Measurements from ENCODE around the gene RASD2.
A peak's percentile ranks its signal among the peaks of the same experiment; 100 is the strongest.

RASD2 gene

DNA sequence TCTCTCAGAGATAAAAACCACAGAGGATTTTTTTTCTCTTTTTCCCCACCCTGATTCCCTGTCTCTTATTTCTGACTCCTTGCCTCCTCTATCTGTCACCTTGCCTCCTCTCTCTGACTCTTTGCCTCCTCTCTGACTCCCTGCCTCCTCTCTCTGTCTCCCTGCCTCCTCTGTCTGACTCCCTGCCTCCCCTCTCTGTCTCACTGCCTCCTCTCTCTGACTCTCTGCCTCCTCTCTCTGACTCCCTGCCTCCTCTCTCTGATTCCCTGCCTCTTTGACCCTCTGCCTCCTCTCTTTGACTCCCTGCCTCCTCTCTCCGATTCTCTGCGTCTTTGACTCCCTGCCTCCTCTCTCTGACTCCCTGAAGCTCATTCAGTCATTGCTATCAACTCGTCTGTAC is 3.1 kb downstream of the RASD2 start:
- Mint-ChIP-seq H3K27me3 (peaks cover 40% of the 10 kb centered on the region), H3K9me3 (no peaks in the 10 kb centered on the region), H3K27ac (no peak overlapping the region), H3K36me3 (ENCODE audit: low read depth) (no peaks in the 10 kb centered on the region), H3K4me1 (ENCODE audit: low read depth) (peaks cover 1% of the 10 kb centered on the region), H3K4me3 (no peak overlapping the region)

DNA sequence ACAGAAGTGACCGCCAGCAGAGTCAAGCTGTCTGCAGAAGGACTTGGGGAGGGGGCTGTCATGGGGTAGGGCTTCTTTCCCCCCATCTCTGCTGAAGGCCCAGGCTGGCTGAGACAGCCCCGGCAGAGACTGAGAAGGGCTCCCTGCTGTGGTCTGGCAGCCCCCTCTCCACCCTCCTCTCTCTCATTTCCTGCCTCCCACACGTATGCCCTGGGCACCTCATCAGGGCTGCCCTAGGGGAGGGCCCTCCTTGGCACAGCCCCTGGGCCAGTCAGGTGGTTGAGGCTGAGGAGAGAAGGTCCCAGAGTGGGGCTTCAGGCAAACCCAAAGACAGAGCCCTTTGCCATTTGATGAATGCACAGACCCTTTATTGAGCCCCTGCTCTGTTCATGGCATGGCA is 3.6 kb downstream of the RASD2 start:
- Mint-ChIP-seq H3K9me3 (no peaks in the 10 kb centered on the region), H3K27me3 (peaks cover 36% of the 10 kb centered on the region), H3K27ac (no peak overlapping the region), H3K4me3 (no peak overlapping the region), H3K4me1 (ENCODE audit: low read depth) (no peaks in the 10 kb centered on the region), H3K36me3 (ENCODE audit: low read depth) (no peaks in the 10 kb centered on the region)

DNA sequence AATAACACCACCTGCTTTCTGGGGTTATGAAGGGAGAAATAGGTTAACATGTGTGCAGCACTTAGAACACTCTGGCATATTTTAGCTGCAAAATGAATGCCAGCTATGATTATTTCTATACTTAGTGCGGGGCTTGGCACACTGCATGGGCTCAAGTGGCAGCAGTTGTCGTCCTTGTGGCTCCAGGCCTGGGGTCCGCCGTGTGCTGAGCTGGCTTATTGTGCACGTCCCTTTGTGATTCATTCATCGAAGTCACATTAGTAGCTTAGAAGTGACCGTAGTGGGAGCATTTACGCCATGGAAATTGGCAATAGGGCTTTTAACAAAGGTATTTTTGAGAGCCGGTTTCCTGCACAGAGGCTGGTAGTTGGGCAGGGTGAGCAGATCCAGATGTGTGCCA is 4.2 kb downstream of the RASD2 start:
- H3K27me3 Mint-ChIP-seq: peaks cover 33% of the 10 kb centered on the region
- no peak overlapping the region for H3K27ac Mint-ChIP-seq
- H3K4me3 Mint-ChIP-seq: no peak overlapping the region
- H3K9me3 Mint-ChIP-seq: no peaks in the 10 kb centered on the region
- no peaks in the 10 kb centered on the region for H3K36me3 Mint-ChIP-seq (ENCODE audit: low read depth)
- no peaks in the 10 kb centered on the region for H3K4me1 Mint-ChIP-seq (ENCODE audit: low read depth)

DNA sequence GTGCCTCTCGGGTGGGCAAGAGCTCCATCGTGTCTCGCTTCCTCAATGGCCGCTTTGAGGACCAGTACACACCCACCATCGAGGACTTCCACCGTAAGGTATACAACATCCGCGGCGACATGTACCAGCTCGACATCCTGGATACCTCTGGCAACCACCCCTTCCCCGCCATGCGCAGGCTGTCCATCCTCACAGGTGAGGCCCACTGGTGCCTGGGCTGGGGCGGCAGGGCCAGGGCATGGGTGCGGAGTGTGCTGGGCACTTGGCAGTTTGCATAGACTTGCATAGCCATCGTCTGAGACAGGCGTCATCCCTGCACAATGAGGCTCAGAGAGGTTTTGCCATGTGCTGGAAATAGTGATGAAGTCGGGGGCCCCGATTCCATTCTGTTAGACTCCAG is 6.3 kb downstream of the RASD2 start:
- H3K4me3 Mint-ChIP-seq: no peak overlapping the region
- no peaks in the 10 kb centered on the region for H3K9me3 Mint-ChIP-seq
- H3K27ac Mint-ChIP-seq: no peak overlapping the region
- H3K36me3 Mint-ChIP-seq (ENCODE audit: low read depth): no peaks in the 10 kb centered on the region
- no peaks in the 10 kb centered on the region for H3K4me1 Mint-ChIP-seq (ENCODE audit: low read depth)
- peaks cover 26% of the 10 kb centered on the region for H3K27me3 Mint-ChIP-seq

DNA sequence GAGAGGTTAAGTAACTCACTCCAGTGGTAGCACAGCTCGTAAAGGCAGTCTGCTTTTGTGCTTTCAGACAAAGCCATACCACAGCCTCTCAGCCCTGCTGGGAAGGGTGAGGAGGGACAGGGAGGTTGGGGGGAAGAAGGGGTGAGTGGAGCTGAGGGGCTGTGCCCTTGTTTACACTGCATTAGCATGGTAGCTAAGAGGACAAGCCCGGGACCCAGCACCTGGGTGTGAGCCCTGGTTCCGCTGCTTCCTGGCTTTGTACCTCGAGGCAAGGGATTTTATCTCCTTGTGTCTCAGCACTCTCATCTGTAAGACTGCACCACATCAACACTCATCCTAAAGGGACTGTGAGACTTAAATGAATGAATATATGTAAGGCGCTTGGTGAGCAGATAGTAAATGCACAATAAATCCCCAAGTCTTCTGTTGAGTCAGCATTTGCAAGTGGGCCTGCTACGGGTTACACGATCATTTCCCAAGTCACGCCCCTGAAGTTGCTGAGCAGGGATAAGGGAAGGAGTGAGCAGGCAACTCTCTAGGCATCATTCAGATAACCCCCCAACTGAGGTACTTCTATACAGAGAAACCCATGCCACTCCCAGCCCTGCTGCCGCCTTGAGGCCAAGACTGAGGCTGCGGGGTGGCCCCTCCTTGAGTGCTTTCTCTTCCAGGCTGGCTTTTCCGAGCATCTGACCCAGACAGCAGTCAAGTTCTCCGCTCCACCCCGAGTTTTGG is 7.5 kb downstream of the RASD2 start:
- Mint-ChIP-seq H3K4me3 (no peak overlapping the region), H3K27me3 (peaks cover 15% of the 10 kb centered on the region), H3K36me3 (ENCODE audit: low read depth) (no peaks in the 10 kb centered on the region), H3K27ac (no peak overlapping the region), H3K9me3 (no peaks in the 10 kb centered on the region), H3K4me1 (ENCODE audit: low read depth) (peaks cover 7% of the 10 kb centered on the region)

DNA sequence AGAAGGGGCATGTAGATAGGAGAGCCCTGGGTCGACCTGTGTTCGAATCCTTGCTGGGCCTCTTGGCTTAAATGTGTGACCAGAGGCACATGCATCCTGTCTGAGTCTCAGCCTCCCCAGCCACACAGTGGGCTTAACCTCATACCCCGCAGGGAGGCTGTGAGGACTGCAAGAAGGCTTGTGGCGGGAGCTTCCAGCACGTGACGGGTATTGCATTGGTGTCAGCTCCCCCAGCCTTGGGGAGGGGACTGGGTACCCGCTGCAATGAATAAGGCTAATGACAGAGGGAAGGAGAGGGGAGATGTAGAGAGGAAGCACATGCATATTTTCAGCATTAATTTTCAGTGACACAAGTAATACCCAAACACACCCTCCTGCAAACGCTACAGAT is 8.1 kb downstream of the RASD2 start:
- peaks cover 12% of the 10 kb centered on the region for H3K4me1 Mint-ChIP-seq (ENCODE audit: low read depth)
- H3K9me3 Mint-ChIP-seq: no peaks in the 10 kb centered on the region
- H3K36me3 Mint-ChIP-seq (ENCODE audit: low read depth): no peaks in the 10 kb centered on the region
- no peak overlapping the region for H3K4me3 Mint-ChIP-seq
- peaks cover 11% of the 10 kb centered on the region for H3K27me3 Mint-ChIP-seq
- H3K27ac Mint-ChIP-seq: no peak overlapping the region

DNA sequence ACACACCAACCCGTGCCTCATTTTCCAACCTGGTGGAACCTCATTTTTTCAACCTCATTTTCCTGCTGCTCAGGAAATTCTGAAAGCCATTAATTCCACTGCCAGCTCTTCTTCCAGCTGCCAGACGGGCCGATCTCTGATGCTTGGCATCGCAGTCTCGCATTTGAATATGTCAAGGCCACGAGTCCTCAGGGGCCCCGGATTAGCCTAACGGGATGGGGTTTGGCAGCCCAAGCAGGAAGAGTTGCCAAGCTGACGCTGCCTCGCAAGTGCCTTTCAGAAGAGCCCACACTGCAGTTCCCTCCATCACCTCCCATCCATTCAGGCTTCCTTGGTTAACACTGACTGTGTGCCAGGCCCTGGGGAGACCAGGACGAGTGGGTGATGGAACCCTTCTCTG is 8.7 kb downstream of the RASD2 start:
- Mint-ChIP-seq H3K27me3 (peaks cover 8% of the 10 kb centered on the region), H3K9me3 (no peaks in the 10 kb centered on the region), H3K36me3 (ENCODE audit: low read depth) (no peaks in the 10 kb centered on the region)

DNA sequence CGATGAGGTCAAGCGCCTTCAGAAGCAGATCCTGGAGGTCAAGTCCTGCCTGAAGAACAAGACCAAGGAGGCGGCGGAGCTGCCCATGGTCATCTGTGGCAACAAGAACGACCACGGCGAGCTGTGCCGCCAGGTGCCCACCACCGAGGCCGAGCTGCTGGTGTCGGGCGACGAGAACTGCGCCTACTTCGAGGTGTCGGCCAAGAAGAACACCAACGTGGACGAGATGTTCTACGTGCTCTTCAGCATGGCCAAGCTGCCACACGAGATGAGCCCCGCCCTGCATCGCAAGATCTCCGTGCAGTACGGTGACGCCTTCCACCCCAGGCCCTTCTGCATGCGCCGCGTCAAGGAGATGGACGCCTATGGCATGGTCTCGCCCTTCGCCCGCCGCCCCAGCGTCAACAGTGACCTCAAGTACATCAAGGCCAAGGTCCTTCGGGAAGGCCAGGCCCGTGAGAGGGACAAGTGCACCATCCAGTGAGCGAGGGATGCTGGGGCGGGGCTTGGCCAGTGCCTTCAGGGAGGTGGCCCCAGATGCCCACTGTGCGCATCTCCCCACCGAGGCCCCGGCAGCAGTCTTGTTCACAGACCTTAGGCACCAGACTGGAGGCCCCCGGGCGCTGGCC is 11.0 kb downstream of the RASD2 start:
- H3K27me3 Mint-ChIP-seq: no peaks in the 10 kb centered on the region
- H3K4me1 Mint-ChIP-seq (ENCODE audit: low read depth): peaks cover 20% of the 10 kb centered on the region
- H3K4me3 Mint-ChIP-seq: no peak overlapping the region
- H3K36me3 Mint-ChIP-seq (ENCODE audit: low read depth): no peaks in the 10 kb centered on the region
- no peaks in the 10 kb centered on the region for H3K9me3 Mint-ChIP-seq
- H3K27ac Mint-ChIP-seq: no peak overlapping the region

More for the DNA sequence above, 8.7 kb downstream of the RASD2 start:
- peaks cover 16% of the 10 kb centered on the region for H3K4me1 Mint-ChIP-seq (ENCODE audit: low read depth)
- no peak overlapping the region for H3K4me3 Mint-ChIP-seq
- no peak overlapping the region for H3K27ac Mint-ChIP-seq

DNA sequence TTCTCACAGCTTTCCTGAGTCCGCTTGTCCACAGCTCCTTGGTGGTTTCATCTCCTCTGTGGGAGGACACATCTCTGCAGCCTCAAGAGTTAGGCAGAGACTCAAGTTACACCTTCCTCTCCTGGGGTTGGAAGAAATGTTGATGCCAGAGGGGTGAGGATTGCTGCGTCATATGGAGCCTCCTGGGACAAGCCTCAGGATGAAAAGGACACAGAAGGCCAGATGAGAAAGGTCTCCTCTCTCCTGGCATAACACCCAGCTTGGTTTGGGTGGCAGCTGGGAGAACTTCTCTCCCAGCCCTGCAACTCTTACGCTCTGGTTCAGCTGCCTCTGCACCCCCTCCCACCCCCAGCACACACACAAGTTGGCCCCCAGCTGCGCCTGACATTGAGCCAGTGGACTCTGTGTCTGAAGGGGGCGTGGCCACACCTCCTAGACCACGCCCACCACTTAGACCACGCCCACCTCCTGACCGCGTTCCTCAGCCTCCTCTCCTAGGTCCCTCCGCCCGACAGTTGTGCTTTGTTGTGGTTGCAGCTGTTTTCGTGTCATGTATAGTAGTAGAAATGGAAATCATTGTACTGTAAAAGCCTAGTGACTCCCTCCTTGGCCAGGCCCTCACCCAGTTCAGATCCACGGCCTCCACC is 11.7 kb downstream of the RASD2 start:
- Mint-ChIP-seq H3K36me3 (ENCODE audit: low read depth) (no peaks in the 10 kb centered on the region), H3K27ac (peak overlapping the region; percentile 28), H3K4me3 (no peak overlapping the region), H3K4me1 (ENCODE audit: low read depth) (peaks cover 20% of the 10 kb centered on the region), H3K9me3 (no peaks in the 10 kb centered on the region), H3K27me3 (no peaks in the 10 kb centered on the region)

DNA sequence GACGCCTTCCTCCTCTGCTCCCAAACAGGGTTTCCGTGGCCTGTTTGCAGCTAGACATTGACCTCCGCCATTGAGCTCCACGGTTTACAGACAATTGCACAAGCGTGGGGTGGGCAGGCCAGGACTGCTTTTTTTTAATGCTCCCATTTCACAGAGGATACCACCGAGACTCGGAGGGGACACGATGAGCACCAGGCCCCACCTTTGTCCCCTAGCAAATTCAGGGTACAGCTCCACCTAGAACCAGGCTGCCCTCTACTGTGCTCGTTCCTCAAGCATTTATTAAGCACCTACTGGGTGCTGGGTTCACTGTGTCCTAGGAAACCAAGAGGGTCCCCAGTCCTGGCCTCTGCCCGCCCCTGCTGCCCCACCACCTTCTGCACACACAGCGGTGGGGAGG is 12.2 kb downstream of the RASD2 start:
- Mint-ChIP-seq H3K4me3 (no peak overlapping the region), H3K9me3 (no peaks in the 10 kb centered on the region)

DNA sequence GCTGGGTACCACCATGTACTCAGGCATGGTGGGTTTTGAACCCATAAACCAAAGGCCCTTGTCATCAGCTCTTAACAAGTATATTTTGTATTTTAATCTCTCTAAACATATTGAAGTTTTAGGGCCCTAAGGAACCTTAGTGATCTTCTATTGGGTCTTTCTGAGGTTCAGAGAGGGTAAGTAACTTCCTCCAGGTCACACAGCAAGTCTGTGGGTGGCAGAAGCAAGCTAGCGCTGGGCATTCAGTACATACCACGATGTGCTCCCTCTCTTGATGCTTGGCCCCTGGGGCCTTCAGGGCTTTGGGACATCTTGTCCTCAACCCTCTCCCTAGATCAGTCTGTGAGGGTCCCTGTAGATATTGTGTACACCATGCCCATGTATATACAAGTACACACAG is 12.7 kb downstream of the RASD2 start:
- no peak overlapping the region for H3K4me3 Mint-ChIP-seq
- no peaks in the 10 kb centered on the region for H3K27me3 Mint-ChIP-seq
- H3K4me1 Mint-ChIP-seq (ENCODE audit: low read depth): peaks cover 20% of the 10 kb centered on the region
- no peaks in the 10 kb centered on the region for H3K36me3 Mint-ChIP-seq (ENCODE audit: low read depth)
- no peaks in the 10 kb centered on the region for H3K9me3 Mint-ChIP-seq
- H3K27ac Mint-ChIP-seq: no peak overlapping the region

More for the DNA sequence above, 12.2 kb downstream of the RASD2 start:
- Mint-ChIP-seq H3K27ac (no peak overlapping the region), H3K27me3 (no peaks in the 10 kb centered on the region), H3K36me3 (ENCODE audit: low read depth) (no peaks in the 10 kb centered on the region), H3K4me1 (ENCODE audit: low read depth) (peaks cover 20% of the 10 kb centered on the region)

DNA sequence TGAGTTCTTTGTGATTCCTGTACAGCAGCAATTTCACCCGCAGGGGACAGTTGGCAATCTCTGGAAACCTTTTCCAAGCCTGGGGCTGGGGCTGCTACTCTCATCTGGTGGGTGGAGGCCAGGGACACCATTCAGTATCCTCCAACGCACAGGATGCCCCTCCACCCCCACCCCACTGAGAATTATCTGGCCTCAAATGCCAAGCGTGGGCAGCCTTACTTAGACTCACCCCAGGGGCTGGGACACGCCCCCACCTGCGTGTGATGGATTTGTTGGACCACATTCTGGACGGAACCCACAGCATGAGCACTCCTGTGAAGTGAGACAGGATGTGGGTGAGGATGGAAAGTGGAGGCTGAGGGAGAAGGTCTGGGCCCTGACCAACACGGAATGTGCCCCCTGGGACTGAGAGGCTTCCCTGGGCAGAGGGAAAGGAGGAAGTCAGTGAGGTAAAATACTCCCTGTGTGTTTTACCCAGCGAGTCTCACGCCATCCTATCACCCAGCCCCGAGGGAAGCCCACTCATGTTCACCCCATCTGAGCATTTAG is 13.7 kb downstream of the RASD2 start:
- Mint-ChIP-seq H3K36me3 (ENCODE audit: low read depth) (no peaks in the 10 kb centered on the region), H3K4me1 (ENCODE audit: low read depth) (peaks cover 20% of the 10 kb centered on the region), H3K27me3 (no peaks in the 10 kb centered on the region), H3K9me3 (no peaks in the 10 kb centered on the region), H3K27ac (no peak overlapping the region), H3K4me3 (no peak overlapping the region)

DNA sequence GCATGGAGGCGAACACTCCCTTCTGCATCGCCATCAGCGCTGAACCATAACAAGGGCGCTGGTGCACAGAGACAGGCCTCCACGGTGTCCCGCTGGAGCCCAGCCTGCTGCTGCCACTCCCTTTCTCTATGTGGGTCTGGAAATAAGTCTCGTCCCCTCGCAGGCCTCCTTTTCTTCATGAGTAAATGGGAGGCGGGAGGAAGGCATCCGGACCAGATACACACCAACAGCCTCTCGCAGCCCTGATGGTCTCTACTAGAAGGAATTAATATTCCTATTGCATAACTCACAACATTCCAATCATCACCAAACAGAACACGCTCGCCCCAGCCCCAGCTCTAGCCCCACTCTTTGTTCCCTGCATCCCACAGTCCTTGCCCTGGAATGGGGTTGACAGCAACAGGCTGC is 14.9 kb downstream of the RASD2 start:
- Mint-ChIP-seq H3K9me3 (no peaks in the 10 kb centered on the region), H3K4me1 (ENCODE audit: low read depth) (peaks cover 20% of the 10 kb centered on the region), H3K4me3 (no peak overlapping the region), H3K36me3 (ENCODE audit: low read depth) (no peaks in the 10 kb centered on the region), H3K27me3 (no peaks in the 10 kb centered on the region), H3K27ac (no peak overlapping the region)

DNA sequence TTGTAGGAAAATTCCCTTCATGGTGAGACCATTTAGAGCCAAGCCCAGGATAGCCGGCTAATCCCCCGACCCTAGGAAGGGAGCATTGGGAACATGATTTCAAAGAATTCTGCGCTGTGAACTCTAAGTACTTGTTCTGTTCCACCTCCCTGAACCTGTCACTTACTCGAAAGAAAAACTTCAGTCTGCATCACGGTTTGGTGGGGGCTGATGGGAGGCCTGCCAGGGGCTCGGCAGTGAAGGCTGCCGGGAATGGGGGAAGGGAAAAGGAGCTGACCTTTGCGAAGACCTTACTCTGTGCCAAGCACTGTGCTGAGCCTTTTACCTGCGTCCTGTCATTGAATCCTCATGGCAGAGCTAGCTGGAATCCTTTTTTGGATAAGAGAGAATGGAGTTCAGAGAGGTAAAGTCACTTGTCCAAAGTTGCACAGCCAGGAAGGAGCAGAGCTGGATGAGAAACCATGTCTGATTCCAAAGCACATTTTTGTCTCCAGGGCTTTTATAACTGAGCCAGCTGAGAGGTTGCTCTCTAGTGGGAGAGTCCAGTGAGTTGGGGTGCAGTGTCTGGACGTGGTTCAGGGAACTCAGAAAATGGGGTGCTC is 15.4 kb downstream of the RASD2 start:
- peaks cover 20% of the 10 kb centered on the region for H3K4me1 Mint-ChIP-seq (ENCODE audit: low read depth)
- no peak overlapping the region for H3K4me3 Mint-ChIP-seq
- no peaks in the 10 kb centered on the region for H3K9me3 Mint-ChIP-seq
- H3K36me3 Mint-ChIP-seq (ENCODE audit: low read depth): no peaks in the 10 kb centered on the region
- no peaks in the 10 kb centered on the region for H3K27me3 Mint-ChIP-seq
- H3K27ac Mint-ChIP-seq: no peak overlapping the region

DNA sequence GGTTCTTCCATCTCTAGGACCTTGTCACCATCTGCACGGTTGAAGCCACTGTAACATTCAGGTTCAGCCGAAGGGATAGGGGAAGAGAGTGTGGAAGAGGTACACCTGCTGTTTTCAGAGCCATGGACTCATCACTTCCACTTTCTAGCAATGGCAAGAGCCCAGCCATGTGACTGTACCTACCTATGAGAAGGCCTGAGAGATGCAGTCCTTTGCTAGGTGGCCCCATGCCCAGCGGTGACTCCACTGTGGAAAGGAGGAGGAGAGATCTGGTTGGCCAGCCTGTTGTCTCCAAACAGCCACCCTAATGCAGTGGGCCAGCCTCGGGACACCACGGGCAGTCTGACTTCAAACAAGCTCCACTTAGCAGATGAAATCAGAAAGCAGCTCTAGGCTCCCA is 16.0 kb downstream of the RASD2 start:
- Mint-ChIP-seq H3K4me3 (no peak overlapping the region), H3K27me3 (no peaks in the 10 kb centered on the region), H3K9me3 (no peaks in the 10 kb centered on the region), H3K27ac (no peak overlapping the region), H3K36me3 (ENCODE audit: low read depth) (no peaks in the 10 kb centered on the region), H3K4me1 (ENCODE audit: low read depth) (peaks cover 21% of the 10 kb centered on the region)

Data from stimulated activated naive CD8-positive, alpha-beta T cell treated with anti-CD3 and anti-CD28 coated beads, Interleukin-15, Interleukin-2, amounts not matched to agents 100 ng/mL and 50 ng/mL, for 24 hours (primary cell).